HG03442 (cell line): ENCODE measurements around the gene IHH.

Experiments used
- ATAC-seq: cut with Tn5 transposase; IDR thresholded peaks from one replicate; pipeline ENCODE4 v1.9.1; 2021; ENCODE audit warnings: mild to moderate bottlenecking, moderate library complexity; ENCODE audit not compliant: unreplicated experiment

IHH gene

DNA sequence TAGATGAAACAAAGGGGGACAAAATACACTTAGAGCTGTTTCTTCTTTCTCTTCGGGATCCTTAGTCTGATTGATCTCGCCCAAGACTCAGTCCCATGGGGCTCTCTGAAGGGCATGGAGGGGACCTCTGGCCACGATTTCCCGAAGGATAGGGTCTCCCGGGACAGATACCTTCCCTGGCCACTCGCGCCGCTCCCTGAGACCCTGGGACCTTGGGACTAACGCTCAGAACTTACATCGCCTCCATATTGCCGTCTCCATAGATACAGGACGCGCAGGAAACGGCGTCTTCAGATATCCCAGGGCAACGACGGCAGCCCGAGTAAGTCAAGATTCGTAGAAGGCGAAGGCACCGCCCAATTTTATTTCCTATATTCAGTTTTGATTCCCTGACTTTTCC is 19.5 kb downstream of the IHH start, which contains the start of gene CFAP65:
TSS of gene CFAP65 (minus strand) at position 265 of the 400 bp plus-strand sequence. CDS start 2,468 bp downstream, outside the sequence.
- ATAC-seq: no peak

DNA sequence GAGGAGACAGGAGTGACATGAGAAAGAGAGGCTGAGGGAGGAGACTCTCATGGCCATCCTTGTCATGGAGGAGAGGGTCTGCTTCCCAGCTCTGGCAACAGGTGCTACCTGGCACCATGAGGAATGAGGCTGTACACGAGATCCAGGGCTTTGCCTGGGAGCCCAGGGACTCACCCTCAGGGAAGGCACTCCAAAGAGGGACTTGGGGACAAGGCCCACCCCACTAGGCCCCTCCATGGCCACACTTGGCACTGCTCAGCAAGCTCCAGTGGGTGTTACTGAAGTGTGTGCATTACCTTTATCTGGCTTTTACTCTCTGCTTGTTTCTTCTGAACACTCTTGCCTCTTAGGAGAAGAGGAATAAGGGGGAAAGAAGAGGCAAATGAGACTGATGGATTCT is 22.1 kb downstream of the IHH start:
- no peak for ATAC-seq

DNA sequence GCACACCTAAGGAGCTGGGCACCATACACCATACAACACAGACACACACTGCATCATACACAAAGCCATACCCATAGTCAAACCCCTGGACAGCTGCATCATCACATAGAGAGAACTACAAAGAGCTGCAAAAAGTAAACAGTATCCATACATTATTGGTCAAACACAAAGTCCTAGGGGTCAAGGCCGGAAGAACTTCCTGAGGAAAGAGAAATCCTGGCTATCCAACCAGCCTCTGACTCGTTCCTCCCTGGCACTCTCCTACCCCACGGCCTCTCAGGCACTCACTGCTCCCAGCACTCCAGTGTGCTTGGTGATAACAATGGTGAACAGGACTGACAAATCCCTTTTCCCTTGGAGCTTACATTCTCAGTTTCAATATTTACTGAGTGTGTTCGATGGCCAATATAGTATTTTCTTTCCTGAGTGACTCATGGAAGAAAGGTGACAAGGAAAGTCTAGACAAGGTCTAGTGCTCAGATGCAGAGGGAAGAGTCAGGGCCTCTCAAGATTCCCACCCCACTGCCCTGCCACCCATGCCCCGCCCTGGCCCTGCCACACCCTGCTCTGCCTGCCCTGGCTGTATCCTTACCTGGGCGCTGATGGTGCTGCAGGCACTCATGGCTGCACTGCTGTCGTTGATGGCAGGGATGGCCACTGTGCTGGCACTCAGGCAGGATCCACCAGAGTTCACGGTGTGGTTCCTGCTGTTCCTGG is 22.8 kb downstream of the IHH start:
- no peak for ATAC-seq

DNA sequence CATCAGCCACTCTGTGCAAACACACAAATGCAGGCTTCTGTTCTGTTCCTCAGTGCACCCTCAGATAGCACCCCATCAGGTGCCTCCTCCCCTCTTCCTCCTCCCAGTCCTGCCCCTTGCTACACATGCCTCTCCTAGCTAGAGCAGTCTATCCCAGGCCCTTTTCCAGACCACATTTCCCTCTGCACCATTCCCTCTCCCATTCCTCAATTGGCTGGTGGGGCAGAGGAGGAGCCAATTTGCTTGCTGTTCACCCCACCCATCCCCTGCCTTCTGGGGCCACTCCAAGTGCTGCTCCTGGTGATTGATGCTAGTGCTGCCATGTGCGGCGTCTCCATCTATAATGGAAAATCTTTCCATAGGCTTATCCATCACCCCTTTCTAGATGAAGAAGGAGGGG is 24.8 kb downstream of the IHH start:
- ATAC-seq: no peak

DNA sequence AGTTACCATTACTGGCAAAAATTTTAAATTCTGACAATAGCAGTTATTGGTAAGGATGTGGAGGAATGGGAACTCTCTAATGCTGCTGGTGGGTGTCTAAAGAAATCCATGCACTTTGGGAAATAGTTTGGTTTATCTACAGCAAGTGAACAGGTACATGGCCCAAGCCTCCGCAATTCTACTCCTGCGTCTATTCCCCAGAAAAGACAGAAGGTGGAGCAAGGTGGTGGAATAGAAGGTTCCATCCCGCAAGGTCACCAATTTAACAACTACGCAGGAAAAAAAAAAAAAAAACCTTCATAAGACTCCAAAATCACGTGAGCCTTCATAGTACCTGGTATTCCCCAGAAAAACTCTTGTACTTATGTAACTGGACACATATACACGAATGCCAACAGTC is 25.9 kb downstream of the IHH start:
- no peak for ATAC-seq

DNA sequence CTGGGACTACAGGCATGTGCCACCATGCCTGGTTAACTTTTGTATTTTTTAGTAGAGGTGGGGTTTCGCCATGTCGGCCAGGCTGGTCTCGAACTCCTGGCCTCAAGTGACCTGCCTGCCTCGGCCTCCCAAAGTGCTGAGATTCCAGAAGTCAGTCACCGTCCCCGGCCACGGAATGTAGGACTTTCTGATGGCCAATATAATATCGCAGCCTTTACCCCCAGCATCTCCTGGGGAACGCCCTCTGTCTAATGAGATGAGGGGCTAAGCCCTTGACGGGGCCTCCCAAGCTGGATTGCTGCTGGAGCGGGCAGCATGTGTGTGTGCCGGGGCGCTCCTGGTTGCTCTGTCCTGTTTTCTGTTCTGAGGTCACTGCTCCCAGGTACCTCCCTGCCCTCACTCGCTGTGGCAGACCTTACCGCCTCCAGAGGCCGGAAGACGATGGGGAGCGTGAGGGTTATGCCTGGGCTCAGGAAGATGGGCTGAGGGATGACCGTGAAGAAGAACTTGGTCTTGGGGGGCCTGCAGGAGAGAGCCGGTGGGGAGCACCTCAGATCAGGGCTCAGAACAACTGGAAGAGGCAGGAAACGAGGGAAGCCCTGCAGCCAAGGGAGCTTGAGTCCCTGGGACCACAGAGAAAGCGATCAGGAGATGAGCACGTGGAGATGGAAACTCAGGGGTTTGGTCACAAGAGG is 28.5 kb downstream of the IHH start:
- no peak for ATAC-seq

DNA sequence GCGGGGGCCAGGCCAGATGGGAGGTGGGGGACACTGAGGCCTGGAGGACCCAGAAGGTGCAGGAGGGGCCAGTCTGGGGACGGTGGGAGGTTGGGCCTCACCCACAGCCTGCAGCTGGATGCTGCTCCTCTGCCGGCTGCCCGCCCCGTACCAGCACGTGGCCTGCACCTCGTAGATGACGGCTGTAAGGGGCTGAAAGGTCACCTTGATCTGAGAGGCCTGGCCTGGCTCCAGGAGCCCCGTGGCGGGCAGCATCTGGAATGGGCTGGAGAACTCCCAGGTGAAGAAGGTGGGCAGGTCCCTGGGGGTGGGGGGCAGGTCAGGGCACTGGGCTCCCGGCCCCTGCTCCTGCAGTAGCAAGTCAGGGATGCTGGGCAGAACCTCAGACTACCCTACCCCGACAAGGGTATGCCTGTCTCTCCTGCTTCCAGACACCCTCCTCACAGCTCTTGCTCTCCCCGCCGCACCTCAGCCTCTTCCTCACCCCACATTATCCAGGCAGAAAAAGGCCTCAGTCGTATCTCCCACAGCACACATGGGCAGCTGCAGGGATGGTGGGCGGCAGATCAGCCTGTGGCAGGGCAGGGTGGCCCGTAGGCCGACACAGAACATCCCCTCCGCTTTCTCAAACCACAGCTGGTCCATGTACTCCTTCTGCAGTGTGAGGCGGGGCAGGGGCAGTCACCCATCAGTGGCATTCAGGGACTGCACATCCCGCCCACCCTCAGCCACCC is 29.5 kb downstream of the IHH start:
- no peak for ATAC-seq

DNA sequence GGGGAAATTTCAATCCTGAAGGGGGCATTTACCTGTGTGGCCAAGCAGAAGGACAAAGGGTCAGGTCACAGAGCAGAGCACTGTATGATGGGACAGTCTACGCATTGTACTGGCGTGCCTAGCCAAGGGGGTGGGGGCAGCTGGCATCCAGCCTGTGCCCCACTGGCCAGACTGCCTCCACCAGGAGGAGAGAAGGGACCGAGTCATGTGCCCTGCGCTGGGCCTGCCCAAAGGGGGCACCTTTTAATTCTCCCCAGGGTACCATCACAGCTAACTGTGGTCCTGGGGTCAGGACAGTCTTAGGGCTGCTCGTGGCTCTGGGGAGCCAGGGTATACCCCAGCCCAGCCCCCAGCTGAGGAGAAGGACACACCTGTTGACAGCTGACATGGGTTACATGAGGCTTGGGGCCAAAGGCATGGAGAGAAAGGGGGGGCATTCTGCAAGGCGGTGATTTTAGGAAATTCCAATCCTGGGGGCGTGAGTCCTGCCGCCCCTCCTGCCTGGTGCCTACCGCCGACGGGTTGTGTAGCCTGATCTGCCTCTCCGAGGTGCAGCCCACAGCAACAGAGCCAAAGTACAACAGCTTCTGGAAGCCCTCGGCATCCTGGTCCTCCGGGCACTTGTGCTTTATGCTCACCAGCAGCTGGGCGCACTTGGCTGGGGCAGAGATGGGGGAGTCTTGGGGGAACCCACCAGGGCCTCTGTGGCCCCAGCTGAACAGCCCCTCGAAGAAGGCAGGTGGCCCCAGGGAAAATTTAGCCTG is 30.4 kb downstream of the IHH start:
- ATAC-seq: no peak

DNA sequence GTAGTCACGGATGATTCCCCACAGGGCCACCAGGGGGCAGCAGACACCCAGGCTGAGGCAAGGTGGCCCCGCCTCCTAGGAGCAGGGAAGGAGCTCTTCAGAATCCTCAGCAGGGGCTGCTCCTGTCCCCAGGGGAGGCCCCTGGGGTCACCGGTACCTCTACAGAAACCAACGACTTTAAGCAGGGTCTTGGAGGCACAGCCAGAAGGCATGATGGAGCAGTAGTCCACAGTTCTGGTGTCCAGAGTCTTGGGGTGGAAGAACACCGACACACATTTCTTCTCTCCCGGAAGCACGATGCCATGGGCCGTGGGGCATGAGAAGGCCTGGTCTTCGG is 30.9 kb downstream of the IHH start:
- ATAC-seq: peak; percentile 67

DNA sequence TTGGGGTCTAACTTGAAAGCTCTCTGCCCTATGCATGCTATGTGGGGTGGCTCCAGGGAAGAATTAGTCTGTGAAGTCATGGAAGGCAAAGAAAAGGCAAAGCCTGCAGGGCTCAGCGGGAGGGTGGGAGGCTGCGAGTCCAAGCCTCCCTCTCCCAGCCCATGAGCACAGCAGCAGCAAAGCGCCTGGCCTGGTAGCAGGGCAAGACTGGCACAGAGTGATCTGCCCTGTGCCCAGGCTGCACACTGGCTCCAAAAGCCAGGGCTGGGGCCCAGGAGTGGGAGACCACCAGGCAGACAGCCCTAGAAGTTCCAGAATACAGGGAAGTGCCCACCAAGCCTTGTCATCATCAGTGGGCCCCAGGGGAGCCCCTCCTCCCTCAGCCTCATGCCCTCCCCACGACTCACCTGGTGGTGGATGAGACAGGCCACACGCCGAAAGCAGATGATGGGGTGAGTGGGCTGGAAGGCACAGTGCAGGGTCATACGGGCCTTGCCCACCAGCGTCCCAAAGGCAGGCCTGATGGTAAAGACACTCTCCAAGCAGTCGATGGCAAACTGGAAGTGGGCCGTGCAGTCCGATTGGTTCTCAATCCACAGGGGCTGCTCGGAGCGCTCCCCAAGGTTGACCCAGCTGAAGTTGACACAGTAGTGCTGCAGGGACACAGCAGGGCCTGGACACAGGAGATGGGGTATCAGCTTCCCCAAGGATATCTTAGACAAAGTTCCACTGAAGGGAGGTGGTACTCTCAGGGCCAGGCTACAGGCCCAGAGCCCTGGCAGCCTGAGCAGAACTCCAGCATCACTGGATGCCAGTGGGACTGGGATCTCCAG is 31.5 kb downstream of the IHH start:
- no peak for ATAC-seq

DNA sequence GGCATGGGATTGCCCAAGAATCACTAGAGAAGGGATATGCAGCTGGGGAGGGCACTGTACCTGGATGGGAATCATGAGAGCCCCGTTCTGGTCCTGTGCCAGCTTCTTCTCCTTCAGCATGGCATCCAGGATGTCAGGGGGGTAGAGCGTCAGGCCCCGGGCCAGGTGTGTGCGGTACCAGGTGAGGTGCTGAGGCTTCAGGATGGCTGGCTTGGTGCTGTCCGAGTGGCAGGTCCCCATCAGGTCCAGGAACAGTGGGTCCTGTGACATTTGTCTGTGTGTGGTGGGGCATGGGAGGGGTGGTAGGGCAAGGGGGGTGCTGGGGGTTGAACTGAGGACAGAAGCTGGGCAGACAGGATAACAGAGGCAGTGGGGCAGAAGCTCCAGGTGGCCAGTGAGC is 32.6 kb downstream of the IHH start:
- ATAC-seq: no peak

DNA sequence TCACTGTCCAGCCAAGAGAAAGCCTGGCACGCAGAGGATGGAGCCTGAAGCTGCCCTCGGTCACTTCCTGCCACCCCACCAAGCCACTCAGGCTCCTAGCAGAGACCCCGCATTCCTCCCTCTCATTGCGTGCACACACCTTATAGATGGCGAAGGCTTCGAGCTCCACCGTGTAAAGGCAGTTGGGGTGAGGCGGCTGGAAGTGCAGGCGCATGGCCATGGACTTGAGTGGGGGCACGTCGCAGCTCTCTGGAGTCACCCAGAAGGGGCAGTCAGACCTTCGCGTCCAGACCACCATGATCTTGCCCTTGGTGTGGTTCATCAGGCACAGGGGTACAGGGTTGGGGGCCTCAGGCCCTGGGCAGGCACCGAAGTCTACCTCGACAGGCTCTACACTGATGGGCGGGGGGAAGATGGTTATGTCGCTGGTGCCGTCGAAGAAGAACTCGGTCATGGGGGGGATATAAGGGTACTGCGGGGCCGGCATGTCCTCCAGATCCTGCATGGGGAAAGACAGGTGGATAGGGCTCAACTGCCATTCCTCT is 33.1 kb downstream of the IHH start:
- ATAC-seq: no peak

DNA sequence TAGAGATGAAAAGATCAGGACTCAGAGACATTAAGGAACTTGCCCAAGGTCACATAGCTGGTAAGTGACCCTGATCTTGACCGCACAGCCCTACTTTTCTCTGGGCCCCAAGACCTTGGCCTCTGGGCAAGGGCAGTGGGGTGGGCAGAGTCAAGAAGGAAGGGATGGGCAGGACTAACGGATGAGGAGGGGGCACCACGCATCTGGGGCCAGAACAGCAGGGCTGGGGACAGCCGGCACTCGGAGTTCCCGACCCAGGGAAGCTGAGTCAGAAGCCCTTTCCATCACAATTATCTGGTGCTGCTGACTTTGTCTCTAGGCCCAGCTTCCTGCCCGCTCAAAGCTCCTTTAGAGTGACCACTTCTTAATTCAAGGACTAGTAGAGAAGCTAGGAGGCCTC is 33.8 kb downstream of the IHH start:
- ATAC-seq: no peak

DNA sequence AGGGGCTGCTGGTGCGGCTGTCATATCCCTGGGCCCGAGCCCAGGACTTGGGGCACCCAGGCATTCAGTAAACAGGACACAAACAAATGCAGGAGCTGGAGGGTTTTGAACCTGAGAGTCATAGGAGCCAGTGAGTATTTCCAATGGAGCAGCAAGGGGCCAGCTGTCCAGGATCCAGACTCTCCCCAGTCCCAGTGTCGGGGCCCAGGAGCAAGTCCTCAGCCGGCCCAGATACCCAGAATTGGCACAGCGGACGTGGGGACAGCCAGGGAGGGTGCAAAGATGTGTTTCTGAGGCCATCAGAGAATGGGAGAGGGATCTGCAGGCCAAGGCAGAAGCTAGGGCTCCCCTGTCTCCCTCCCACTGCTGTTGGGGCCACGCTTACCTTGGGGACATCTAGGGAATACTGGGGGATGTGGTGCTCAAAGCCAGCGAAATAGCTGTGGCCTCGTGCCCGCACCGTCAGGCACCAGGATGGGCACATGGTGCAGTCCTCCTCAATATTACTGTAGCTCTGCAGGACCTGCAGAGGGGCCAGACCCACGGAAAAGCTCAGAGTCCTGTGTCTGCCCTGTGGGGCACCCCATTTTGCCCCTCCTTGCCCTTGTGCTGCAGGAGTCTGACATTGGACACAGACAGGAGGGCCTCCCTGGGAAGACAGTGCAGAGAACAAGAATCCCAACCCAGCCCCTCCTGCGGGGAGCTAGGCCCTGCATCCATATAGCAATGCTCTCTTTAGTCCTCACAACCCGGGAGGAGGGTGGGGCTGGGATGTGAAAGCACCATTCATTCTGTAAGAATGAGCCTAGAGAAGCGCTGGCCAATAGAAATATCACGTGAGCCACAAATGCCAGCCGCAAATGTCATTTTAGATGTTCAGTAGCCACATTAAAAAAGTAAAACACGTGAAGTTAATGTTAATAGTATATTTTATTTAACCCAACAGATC is 34.8 kb downstream of the IHH start:
- no peak for ATAC-seq

DNA sequence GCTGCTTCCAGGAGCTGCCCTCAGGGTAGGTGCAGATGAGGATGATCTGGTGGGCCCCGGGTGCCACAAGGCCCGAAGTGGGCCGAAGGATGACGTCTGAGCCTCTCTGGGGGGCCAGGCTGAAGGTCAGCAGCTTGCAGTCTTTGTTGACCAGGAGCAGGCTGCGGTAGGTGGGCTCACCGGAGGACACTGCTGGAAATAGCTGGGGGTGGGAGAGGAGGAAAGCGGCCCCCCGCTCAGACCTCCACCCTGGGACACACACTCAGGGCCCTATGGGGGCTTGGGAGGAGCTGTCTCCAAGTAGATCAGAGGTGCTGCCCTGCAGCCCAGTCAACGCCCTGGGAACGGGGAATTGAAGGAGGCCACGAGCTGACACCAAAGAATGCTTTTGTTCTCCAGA is 36.7 kb downstream of the IHH start:
- no peak for ATAC-seq

DNA sequence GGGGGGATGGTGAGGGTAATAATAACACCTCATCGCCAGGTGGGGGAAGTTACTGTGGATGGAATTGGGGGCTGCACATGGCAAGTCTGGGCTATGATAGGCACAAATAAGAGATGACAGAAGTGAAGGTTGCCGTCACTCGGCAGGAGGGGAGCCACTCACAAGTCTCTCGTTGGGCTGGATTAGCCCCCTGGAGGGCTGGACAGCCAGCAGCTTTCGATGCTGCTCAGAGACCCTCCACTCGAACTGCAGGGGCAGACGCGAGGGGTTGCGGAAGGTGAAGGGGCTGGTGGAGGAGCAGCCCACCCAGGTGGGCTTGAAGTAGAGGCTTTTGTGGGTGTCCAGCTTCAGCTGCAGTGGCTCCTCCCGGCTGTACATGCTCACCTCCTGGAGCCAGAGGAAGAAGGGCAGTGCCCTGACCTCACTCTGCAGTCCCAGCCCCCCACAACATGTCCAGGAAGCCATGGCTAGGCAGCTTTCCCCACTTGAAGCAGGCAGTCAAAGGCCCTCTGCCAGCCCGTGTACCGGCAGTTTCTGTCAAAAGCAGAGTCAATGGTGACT is 37.6 kb downstream of the IHH start:
- ATAC-seq: no peak

DNA sequence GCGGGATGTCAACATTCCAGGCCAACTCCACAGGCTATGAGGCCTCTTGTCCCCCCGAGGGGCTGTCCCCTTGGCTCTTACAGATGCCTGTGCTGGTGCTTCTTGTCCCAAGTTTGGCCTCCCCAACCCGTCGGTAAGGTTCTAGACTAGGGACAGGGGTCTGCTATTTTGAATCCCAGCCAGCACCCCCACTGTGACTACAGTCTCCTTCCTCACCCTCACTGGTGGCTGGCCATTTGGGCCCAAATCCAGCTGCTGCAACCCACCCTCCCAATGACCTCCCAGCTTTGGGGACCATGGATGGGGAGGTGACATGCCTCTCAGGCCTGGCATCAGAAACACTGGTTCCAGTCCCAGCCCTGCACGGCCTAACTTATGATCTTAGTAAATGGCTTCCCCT is 38.1 kb downstream of the IHH start:
- ATAC-seq: no peak

DNA sequence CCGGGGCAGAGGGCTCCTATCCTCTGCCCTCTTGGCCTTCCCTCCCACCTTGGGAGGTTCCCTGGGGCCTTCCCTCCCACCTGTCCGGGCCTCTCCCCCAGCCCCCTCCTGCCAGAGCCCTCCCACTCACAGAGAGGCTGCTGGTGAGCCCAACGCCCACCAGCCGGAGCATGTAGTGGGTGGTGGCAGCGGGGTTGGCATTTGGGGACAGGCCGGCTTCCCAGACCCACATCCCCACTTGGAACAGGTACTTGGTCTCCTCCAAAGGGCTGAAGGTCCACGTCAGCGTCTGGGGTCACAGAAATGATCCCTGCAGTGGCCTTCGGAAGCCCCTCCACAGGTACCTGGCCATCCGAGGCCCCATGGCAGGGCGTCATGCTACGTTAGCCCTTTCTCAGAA is 38.7 kb downstream of the IHH start:
- no peak for ATAC-seq

DNA sequence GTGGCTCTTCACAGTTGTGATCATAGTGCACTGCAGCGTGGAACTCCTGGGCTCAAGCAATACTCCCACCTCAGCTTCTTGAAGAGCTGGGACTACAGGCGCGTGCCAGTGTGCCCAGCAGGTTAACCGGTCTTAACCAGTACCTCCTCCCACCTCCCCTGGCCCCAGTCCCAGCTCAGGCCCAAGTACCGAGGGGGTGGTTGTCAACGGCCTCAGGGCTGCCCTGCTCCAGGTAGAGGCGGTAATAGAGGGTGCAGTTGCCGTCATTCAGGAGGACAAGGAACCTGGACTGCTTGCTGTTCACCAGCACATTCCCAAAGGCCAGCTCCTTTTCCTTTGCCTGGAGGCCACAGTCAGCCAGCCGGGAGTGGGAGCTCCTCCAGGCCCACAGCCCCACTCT is 39.1 kb downstream of the IHH start:
- no peak for ATAC-seq
